Ureter (tissue), 1 donor: ENCODE results near the gene VGLL4. TPM values are rescaled to one million over a fixed set of nuclear protein-coding genes. Genes with fewer than 3 reads are reported as not detected.

Experiments used
- DNase-seq: peaks from one replicate; pipeline ENCODE4 v3.0.0-alpha.2; 2020; ENCODE audit warnings: low spot score
- total RNA-seq: library from RNA; stranded (reverse); gene quantifications from one replicate; pipeline ENCODE4 v1.2.4, GENCODE V29; 2023
- donor health status: DM: yes; HTN: yes; CAD: no.

VGLL4 gene
- total RNA-seq, 1 donor from 2014 or later: 88.3 TPM

DNA sequence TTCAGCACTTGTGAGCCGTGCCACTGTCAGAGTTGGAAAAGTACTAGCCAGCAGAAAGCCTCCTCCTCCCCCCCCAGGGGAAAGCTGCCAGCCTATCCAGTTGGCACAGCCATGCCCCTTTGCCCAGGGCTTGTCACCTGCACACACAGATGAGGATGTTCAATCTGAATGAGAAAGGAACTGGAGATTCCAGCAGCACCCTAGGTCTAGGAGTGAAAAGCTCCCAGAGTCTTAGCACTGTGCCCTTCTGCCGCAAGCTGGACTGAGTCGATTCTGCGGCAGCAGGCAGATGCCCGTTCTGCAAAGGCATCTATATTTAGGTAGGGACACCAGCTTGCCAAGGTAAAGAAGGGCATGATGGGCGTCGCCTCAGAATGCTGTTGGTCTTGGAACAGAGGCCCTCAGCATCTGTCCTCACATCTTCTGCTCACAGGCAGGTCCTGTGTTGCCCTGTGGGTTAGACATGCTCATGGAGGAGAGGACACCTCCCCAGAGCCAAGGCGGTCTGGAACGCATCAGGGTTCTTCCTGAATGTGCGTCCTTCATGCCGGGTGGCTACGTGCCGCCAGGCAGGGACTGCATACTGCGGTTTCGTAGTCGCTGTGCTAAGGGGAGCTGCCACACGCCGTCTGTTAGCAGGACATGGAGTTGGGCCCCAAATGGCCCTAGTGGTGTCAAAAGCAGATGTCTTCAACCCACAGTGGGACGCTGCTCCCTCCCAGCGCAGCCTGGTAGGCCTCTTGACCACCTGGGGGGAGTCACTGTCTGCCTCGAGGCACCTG lies 109.5 kb downstream of the VGLL4 start:
- DNase-seq: peak; percentile 42

DNA sequence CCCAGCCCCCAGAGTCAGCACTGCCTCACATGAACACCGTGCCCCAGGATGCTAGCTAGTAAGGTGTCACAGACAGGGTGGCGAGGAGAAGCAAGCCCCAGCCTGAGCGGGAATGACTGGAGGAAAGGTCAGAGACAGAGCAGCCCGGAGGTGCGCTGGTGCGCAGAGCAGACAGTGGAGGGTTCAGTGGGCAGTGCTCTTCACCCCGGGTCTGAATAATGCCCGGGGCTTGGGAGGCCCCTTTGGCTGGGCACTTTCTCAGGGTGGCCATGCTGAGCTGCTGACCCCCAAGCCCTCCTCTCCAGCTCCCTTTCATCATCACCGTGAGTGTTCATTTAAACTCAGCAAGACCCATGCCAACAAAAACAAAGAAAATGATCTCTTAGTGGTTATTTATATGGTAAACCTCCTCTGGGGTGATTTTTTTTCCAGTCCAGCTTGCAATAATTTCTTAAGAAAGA lies 110.8 kb downstream of the VGLL4 start:
- peak; percentile 44 for DNase-seq

DNA sequence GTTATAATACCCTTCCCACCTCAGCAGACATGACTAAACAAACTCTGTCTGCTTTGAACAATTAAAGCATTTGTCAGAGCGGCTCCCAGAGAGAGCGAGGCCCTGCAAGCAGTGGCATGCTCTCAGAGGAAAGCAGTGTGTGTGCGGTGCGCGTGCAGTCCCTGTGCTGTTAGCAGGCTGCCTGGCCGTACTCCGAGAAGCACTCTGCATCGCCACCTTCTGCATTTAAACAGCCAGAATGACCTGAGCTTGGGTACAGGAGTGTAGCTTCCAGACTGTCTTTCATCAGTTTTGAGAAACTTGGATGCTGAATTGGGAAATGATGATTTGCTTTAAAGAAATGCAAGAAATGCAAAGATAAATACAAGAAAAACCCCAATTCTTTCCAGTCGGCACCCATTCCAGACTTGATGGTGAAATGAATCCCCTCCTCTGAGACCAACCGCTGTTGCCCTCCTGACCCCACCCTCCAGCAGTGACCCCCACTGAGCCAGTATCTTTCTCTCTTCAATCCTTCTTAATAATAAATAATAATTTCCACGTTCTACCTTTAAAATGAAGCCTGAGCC lies 113.5 kb downstream of the VGLL4 start:
- DNase-seq: peak; percentile 81

DNA sequence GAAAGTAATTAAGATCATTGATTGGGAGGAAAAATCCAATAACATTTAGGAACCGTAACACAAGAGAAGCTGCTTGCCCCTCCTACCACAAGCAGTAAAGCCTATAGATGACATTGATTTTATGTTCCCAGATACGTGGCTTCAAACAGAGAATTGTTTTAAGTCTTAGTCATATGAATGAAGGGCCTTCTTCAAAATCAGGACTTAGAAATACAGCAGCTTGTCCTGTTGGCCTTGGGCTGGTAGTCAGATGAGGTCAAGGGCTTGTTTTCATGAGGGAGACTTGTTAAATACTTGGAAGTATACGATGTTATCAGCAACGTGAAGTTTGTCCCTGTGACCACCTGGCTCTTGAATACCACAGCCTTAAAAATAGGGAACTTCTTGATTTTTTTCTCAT lies 114.4 kb downstream of the VGLL4 start:
- DNase-seq: no peak

DNA sequence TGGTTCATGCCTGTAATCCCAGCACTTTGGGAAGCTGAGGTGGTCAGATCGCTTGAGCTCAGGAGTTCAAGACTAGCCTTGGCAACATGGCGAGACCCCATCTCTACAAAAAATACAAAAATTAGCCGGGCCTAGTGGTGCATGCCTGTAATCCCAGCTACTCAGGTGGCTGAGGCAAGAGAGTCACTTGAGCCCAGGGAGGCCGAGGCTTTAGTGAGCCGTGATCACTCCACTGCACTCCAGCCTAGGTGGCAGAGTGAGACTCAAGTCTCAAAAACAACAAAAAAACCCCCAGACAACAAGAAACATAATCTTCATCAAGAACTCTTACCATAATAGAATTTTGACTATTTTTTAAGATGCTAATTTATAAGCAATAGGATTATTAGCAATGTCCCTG lies 117.6 kb downstream of the VGLL4 start:
- peak; percentile 6 for DNase-seq

DNA sequence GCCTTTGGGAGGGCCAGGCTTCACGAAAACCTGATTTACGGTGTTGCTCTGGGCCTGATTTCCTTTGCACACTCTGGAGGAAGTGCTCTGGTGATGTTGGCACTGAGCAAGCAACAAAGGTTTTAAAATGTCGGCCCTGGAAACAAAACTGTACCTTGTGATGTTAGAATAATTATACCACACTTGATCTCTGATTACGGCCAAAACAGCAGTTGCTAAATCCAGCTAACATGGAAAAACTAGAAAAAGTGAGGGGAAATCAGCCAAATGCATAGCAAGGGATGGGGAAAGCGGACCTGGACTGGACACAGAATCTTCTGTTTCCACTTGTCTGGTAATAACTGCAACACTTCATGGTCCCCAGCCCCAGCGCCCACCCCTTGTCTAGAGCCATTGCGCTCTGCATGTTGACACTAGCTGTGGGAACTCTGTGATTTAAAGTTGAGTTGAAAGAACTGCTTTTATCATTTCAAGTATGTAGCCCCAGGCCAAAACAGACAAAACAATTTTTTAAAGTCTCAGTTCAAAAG lies 120.1 kb downstream of the VGLL4 start:
- DNase-seq: no peak

DNA sequence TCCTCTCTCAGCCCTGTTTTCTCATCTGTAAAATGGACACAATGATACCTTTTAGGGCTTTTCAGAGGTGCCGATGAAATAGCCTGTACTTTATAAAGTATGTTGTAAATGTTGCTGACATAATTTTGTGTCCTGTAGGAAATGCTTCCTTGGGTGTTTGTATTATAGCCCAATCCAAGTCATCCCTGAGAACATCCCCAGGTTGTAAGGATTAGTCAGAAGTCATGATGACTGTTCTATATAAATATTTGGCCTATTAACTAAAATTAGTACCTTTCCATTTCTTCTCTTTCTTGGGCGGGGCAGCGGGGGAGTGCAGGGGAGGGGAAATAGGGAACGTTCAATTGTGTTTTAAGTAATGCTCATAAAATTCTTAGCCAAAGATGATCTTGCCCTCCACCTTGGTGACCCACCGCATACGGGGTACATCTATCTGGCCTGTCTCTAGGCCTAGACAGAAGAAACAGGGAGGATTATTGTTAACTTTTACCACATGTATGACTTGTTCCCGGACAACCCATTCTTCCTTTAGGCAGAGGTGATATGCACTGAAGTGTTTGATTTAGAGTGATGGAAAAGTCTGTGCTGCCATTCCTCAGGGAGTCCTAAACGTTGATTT lies 120.7 kb downstream of the VGLL4 start:
- no peak for DNase-seq

DNA sequence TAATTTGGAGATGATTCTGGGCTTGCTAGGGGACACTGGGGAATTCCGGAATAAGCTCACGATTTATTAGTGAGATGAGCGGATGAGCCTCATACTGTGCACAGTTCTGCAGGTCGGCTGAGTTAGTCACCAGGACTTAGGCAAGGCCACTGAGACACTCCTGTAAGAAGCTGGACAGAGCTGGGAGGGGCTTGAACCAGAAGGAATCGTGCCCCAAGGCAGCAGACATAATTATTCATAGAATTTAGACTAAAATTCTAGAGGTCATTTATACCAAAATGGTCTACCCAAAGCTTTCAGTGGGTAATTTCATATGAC lies 121.4 kb downstream of the VGLL4 start:
- peak; percentile 1 for DNase-seq

DNA sequence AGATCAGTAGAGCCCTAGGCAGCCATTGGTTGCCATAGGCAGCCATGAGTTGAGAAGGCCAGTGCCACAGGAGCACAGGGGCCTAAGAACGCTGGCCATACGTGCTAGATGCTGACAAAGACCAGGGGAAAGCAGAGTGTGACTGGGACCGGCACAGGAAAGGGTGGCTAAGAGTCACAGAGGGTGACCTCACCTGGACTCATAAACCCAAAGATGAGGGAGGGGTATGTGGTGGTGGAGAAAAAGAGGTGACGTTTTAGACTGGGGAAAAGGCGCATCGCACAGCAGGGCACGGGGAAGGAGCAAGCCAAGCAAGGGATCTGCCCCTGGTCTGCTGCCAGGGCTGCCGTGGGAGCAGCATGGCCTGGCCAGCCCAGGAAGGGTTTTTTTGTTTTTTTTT lies 122.5 kb downstream of the VGLL4 start:
- DNase-seq: peak; percentile 38

DNA sequence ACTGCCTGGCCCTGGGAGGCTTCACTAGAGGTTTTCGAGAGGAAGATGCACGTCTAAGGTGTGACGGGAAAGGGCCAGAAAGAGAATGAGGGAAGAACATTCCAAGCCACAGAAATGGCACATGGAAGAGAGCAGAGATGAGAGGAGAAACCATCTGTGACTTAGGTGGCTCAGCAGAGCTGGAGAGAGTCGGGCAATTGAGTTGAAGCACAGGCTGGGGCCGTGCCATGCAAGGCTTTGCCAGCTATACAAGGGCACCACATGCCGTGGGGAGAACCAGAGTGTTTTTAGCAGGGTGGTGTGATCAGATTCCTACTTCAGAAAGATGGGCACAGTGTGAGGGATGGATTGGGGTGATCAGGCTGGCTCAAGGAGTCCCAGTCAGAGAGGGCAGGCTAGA lies 126.1 kb downstream of the VGLL4 start:
- DNase-seq: peak; percentile 17

DNA sequence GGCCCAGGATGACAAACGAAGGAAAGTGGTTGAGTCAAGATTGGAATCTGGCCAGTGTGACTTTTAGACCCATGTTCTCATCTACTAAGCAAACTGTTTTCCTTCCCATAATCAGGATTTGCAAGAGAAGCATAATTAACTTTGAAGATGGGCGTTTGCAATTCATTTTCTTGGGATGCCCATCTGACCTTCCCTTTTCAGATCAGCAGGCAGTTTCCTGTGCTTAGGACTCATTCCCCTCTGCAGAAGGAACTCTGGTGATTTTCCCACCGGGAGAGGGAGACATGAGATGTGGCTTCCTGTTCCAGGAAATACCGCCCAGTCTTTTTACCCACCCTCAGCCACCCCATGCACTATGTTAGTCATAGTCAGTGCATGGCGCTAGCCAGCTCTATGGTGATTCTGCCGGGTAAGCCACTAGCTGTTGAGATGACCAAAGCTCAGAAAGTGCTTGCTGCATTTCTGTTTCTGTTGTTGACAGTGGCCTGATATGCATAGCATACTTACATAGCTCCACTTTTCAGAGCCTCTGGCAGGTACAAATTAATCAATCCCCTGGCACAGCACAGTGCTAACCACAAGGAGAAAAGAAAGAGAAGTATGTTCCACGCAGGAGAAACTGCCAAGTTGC lies 129.4 kb downstream of the VGLL4 start:
- peak; percentile 62 for DNase-seq

DNA sequence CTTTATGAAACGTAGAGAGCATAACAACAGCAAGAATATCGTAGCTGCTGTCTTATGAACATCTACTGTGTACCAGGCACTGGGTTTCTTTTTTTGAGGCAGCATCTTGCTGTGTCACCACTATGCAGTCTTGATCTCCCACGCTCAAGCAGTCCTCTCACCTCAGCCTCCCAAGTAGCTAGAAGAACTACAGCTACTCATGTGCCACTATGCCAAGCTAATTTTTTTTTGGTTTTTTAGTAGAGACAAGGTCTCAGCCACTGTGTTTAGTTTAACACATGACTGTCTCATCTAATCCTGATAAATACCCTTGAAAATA lies 129.9 kb downstream of the VGLL4 start:
- DNase-seq: no peak

DNA sequence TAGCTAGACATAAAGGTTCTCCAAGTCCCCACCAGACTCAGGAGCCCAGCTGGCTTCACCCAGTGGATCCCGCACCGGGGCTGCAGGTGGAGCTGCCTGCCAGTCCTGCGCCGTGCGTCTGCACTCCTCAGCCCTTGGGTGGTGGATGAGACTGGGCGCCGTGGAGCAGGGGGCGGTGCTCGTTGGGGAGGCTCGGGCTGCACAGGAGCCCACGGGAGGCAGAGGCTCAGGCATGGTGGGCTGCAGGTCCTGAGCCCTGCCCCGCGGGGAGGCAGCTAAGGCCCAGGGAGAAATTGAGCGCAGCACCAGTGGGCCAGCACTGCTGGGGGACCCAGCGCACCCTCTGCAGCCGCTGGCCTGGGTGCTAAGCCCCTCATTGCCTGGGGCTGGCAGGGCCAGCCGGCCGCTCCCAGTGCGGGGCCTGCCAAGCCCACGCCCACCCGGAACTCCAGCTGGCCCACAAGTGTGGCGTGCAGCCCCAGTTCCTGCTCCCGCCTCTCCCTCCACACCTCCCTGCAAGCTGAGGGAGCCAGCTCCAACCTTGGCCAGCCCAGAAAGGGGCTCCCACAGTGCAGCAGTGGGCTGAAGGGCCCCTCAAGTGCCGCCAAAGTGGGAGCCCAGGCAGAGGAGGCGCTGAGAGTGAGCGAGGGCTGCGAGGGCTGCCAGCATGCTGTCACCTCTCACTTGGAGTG lies 130.4 kb downstream of the VGLL4 start:
- peak; percentile 36 for DNase-seq

DNA sequence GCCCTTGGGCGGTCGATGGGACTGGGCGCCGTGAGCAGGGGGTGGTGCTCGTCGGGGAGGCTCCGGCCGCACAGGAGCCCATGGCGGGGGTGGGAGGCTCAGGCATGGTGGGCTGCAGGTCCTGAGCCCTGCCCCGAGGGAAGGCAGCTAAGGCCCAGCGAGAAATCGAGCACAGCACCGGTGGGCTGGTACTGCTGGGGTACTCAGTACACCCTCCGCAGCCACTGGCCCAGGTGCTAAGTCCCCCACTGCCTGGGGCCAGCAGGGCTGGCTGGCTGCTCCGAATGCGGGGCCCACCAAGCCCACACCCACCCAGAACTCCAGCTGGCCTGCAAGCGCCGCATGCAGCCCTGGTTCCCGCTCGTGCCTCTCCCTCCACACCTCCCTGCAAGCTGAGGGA lies 132.1 kb downstream of the VGLL4 start:
- peak; percentile 37 for DNase-seq

DNA sequence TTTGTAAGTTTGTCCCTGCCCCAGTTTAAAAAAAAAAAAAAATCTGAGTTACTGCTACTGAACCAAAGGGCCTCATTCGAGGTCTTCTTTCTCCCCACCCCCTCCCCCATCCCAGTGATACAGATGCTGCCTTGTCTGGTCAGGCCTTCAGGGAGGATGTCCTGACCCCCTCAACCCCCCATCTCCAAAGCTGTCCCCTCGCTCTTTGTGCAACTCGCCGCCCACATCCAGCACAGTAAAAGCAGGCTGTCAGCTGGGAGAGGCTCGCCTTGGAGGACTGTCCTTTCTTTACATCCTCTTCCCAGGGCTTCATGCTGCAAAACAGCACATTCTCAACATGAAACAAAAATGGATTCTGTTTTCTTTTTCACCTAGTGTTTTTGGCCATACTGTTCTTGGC lies 133.4 kb downstream of the VGLL4 start:
- peak; percentile 43 for DNase-seq

DNA sequence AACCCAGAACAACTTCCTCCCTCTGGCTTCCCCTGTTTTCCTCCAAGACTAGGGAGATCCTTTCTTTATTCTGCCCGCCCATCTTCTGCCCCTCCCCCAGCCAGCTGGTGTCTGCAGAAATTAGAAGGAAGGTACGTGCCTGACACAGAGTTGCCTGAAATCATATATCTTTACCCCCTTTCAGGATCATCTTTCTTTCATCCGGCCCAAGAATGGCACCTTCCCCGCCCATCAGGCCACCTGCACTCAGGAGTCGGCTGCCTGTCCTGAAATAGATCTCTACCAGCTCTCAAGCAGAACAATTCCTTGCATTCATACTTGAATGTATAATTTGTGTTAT lies 133.7 kb downstream of the VGLL4 start:
- peak; percentile 38 for DNase-seq

DNA sequence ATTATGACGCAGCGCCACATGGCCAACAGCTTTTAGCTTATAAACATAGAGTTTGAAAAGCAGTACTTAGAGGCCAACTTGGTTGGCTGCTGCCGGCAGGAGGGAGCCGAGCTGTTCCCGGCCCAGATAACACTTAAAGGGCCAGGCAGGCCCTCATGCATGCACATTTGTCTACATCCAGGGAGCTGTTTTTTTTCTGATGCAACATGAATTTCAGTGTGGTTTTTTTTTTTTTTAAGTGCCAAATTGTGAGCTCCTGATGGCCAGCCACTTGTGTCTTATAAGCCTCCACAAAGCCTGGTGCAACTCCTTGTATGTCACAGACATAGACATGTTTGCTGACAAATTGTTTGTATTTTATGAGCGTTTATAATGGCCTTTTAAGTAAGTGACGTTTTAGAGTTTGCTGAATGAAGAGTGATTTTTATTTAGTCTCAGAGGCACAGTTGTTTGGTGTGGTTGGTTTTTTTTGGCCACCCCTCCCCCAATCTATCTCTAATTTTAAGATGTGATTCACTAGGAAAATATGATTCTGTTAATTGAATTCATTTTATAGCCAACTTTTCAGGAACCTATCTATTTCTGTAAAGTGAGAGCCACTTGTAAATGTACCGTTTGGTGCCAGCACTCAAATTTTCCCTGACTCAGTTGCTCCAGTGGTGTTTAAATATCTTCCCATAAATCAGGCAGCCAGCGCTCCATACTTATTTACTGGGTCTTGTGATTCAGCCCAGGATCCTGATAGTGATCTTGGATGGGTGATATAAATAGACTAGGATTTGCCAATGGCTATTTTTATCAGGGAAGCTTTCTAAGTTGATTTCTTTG lies 134.3 kb downstream of the VGLL4 start:
- DNase-seq: peak; percentile 78

DNA sequence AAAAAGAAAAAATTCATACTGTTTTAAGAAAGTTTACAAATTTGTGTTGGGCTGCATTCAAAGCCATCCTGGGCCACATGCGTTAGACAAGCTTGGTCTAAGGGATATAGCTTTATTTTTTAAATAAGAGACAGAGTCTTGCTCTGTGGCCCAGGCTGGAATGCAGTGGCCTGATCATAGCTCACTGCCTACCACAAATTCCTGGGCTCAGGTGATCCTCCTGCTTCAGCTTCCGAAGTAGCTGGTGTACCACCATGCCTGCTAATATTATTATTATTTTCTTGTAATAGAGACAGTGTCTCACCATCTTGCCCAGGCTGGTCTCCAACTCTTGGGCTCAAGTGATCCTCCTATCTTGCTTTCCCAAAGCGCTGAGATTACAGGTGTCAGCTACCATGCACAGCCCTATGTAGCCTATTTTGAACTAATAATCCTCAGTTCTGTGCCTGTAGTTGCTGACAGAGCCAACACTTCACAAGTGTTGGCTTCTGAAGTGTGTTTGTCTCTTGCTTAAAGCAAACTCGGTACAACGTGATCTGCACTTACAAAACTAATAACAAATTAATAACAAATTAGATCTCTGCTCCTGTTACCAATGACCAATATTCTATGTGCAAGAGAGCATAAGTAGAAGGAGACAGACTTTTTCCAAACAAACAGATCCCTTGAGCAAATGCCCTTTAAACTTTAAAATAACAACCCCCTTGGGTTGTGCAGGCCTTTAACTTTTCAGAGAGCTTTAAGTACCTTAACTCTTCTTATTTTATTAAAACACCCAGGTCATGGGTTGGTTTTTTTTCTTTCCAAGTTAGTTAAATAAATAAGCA lies 135.2 kb downstream of the VGLL4 start:
- DNase-seq: no peak

DNA sequence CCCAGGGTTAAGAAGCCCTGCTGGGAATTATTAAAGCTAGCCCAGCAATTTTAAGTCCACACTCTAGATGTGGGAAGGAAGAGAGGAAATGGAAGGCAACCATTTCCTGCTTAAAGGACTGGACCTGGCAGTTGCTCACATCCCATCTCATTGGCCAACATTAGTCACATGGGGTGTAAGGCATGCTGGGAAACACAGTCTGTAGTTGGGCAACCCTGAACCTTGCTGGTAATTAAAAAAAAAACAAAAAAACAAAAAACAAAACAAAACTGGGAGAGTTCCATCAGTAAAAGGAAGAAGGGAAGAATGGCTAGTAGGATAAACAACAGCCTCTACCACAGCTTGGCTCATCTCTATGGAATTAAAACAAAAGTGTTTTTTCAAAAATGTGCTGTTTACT lies 136.0 kb downstream of the VGLL4 start:
- no peak for DNase-seq
